ENCODE data around the gene CDH4. TPM values are rescaled to one million over a fixed set of nuclear protein-coding genes. Genes with fewer than 3 reads are reported as not detected.
"Not testable (repeated sequence)": the region's sequence is repeated elsewhere in the genome, so short reads cannot be mapped to it uniquely, and the experiment has no call there.

CDH4 gene
- total and polyA plus RNA-seq, 2 donors (not counting 3 experiments of a cell fraction or from before 2014, with no cell fraction given), result 0.17 to 0.51 TPM

DNA sequence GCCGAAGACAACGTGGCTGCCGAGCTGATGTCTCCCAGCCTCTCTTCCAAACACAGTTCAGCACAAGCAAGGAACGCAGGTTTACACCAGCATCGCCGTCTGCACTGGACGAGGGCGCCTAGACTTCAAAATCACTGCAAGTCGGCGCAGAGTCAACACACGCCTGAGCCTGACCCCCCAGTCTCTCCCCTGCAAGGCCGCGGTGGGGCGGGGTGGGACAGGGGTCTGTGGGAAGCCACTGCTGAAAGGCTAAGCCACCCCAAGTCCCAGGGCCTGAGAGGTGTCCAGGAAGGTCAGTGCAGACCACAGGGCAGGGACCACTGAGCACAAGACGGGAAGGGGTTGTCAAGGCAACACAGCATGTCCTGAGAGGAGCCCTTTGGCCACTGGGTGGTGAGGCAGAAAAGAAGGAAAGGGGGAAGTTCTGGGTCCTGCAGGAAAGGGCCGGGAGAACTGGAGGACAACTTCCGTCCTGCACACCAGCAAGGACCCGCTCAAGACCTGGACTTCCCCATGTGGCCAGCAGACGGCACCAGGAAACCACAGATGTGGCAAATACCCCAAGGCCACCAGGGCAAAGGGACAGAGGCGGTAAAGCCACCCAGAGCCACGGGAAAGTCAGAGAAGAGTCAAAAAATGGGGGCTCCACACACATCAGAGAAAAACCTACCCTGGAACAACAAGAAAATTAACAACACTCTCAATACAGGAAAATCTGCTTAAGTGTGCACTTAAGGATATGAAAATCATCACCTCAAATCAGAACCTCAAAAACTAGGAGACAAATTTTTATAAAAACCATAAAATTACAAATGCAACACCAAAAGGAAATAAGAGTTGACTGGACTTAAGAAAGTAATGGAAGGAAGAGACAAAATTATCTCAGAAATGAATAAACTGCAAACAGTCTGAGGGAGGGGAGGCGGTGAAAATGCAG, 728.9 kb downstream of the CDH4 start:
- no peaks in the 10 kb centered on the region for H3K27me3 ChIP-seq (ENCODE audit: control insufficient read depth in 2 of 2, insufficient read depth in 2 of 2, low read length in 2 of 2)
- H3K4me1 ChIP-seq (ENCODE audit: control insufficient read depth, extremely low read depth, insufficient read depth, low read length), result no peaks in the 10 kb centered on the region
- DNase-seq (ENCODE audit: low read depth, low spot score), result no peak
- no peak overlapping the region for H2AFZ ChIP-seq (ENCODE audit: low read depth, low read length)
- TF ChIP-seq CTCF (IDR thresholded peaks at IDR 0.05; ENCODE audit: extremely low read depth in 1 of 2, insufficient read depth in 1 of 2, low read depth in 1 of 2, low read length in 2 of 2) (peak; percentile 45 to 50), FOS (IDR thresholded peaks at IDR 0.05; ENCODE audit: borderline replicate concordance, insufficient read depth, low read length) (no peak), GATA2 (IDR thresholded peaks at IDR 0.05; ENCODE audit: insufficient read depth, insufficient read length, low read depth, low read length) (no peak)
- TF ChIP-seq, protein P1, sequence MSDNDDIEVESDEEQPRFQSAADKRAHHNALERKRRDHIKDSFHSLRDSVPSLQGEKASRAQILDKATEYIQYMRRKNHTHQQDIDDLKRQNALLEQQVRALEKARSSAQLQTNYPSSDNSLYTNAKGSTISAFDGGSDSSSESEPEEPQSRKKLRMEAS (IDR thresholded peaks at IDR 0.05; ENCODE audit: insufficient read depth, insufficient read length), result no peak
- dilution Hi-C loops (cut with MboI; ENCODE audit: extremely low pct_ligation_motif_present, low sequenced_read_pairs) (no loop called here), intact Hi-C loops (cut with micrococcal nuclease) (no loop called here)
- H3K9me1 ChIP-seq (replicated peaks; ENCODE audit: control insufficient read depth, extremely low read depth, insufficient read depth, low read length), result no peaks in the 10 kb centered on the region
- H3K4me2 ChIP-seq (ENCODE audit: insufficient read depth, low read length), result no peak overlapping the region
- POLR2A ChIA-PET, result no interaction called here
- no peak overlapping the region for H3K9ac ChIP-seq (replicated peaks; ENCODE audit: extremely low read depth, insufficient read depth, low read length)
- CTCF ChIA-PET, result no interaction called here
- H3K79me2 ChIP-seq (ENCODE audit: control insufficient read depth, insufficient read depth, low read length), result no peaks in the 10 kb centered on the region
- BruUV-seq (replicated peaks), result no TSS peak
- no peaks in the 10 kb centered on the region for H3K9me3 ChIP-seq (replicated peaks; ENCODE audit: control insufficient read depth, insufficient read depth, low read length)
- no peak overlapping the region for H3K27ac ChIP-seq (ENCODE audit: insufficient read depth, low read depth, low read length)
- no peak overlapping the region for H3K4me3 ChIP-seq (replicated peaks in 1 of 3; ENCODE audit: insufficient read depth in 1 of 3, low read depth in 1 of 3, low read length in 3 of 3)
- no peaks in the 10 kb centered on the region for H3K36me3 ChIP-seq (ENCODE audit: control insufficient read depth in 2 of 2, extremely low read depth in 1 of 2, insufficient read depth in 2 of 2, low read length in 2 of 2)
- H4K20me1 ChIP-seq (replicated peaks; ENCODE audit: control insufficient read depth, extremely low read depth, insufficient read depth, low read length), result no peaks in the 10 kb centered on the region
- peak; percentile 90 for FAIRE-seq

GRCh38 chr20:61981691-61982090, 729.6 kb downstream of the CDH4 start:
- H3K9ac ChIP-seq (replicated peaks; ENCODE audit: extremely low read depth, insufficient read depth, low read length); H3K27ac ChIP-seq (ENCODE audit: insufficient read depth, low read depth, low read length); intact Hi-C loops (cut with micrococcal nuclease); DNase-seq (ENCODE audit: low read depth, low spot score); H4K20me1 ChIP-seq (replicated peaks; ENCODE audit: control insufficient read depth, extremely low read depth, insufficient read depth, low read length); H2AFZ ChIP-seq (ENCODE audit: low read depth, low read length); H3K36me3 ChIP-seq (ENCODE audit: control insufficient read depth in 2 of 2, extremely low read depth in 1 of 2, insufficient read depth in 2 of 2, low read length in 2 of 2); POLR2A ChIA-PET; BruUV-seq (replicated peaks); H3K79me2 ChIP-seq (ENCODE audit: control insufficient read depth, insufficient read depth, low read length); H3K4me1 ChIP-seq (ENCODE audit: control insufficient read depth, extremely low read depth, insufficient read depth, low read length); dilution Hi-C loops (cut with MboI; ENCODE audit: extremely low pct_ligation_motif_present, low sequenced_read_pairs); H3K9me3 ChIP-seq (replicated peaks; ENCODE audit: control insufficient read depth, insufficient read depth, low read length); FAIRE-seq; CTCF ChIA-PET; H3K4me2 ChIP-seq (ENCODE audit: insufficient read depth, low read length); H3K27me3 ChIP-seq (ENCODE audit: control insufficient read depth in 2 of 2, insufficient read depth in 2 of 2, low read length in 2 of 2); H3K9me1 ChIP-seq (replicated peaks; ENCODE audit: control insufficient read depth, extremely low read depth, insufficient read depth, low read length); H3K4me3 ChIP-seq (replicated peaks in 1 of 3; ENCODE audit: insufficient read depth in 1 of 3, low read depth in 1 of 3, low read length in 3 of 3): not testable (repeated sequence)

Data from endothelial cell of umbilical vein (primary cell).